Keratinocyte (primary cell): ENCODE data around the gene ARL15.

Experiments
- CTCF ChIP-seq, 3 experiments: IDR thresholded peaks in 1 of 3; conservative IDR thresholded peaks in 1 of 3; optimal IDR thresholded peaks in 1 of 3; 2 replicates in 2 of 3; 3 replicates in 1 of 3; pipeline versions ENCODE3 to v1.5.1; 2011; ENCODE audit warnings: low read length in 3 of 3, mild to moderate bottlenecking in 3 of 3, moderate library complexity in 2 of 3, control low read depth in 1 of 3, inconsistent platforms in 1 of 3; ENCODE audit not compliant: insufficient read depth in 2 of 3; ENCODE audit errors: extremely low read depth in 1 of 3
- EZH2 ChIP-seq: IDR thresholded peaks from one replicate; pipeline ENCODE4 v1.6.1; 2012; ENCODE audit warnings: inconsistent platforms, mild to moderate bottlenecking, low read length, moderate library complexity

DNA sequence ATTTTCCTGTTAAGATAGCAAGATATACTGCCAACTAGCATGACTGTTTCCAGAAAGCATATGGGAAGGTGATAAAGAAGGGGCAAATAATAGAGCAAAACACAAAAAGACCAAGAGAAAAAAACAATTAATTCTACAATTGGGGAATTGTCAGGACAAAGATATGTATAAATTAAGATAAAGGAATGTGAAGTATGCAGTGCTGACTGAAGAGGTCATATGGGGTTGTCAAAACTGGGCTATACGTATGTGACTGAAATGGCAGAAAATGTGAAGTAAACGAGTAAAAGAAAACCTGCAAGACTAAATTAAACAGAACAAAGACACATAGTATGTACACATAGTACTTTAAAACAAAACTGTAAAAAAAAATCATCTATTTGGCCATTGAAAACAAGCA lies 222.3 kb downstream of the ARL15 start:
- no peak for TF ChIP-seq CTCF (optimal IDR thresholded peaks at IDR 0.05 in 1 of 3, IDR thresholded peaks at IDR 0.05 in 1 of 3, conservative IDR thresholded peaks at IDR 0.05 in 1 of 3; ENCODE audit: extremely low read depth in 1 of 3, insufficient read depth in 2 of 3, low read length in 3 of 3)
- TF ChIP-seq EZH2: no peak
